Gastroesophageal sphincter (tissue), 4 donors: Measurements from ENCODE around the gene NRARP. TPM values are rescaled to one million over a fixed set of nuclear protein-coding genes. Genes with fewer than 3 reads are reported as not detected.
"Not testable (repeated sequence)": the region's sequence is repeated elsewhere in the genome, so short reads cannot be mapped to it uniquely, and the experiment has no call there.

Experiments used
- ATAC-seq: fragments of 150-250 bp; one replicate; pipeline ENCODE4 v1.9.1; 2016; ENCODE audit warnings: mild to moderate bottlenecking, moderate library complexity
- H3K27ac ChIP-seq, 4 donors: fragments of 200-600 bp; sonication (generic) in 3 of 4; 1 replicate in 3 of 4; 2 replicates in 1 of 4; pipeline ENCODE4 v1.5.1; 2016 to 2019
- H3K27me3 ChIP-seq: fragments of 200-600 bp; sonication (generic); one replicate; pipeline ENCODE4 v1.5.1; 2019
- H3K36me3 ChIP-seq, 2 donors: fragments of 200-600 bp; sonication (generic); one replicate each; pipeline ENCODE4 v1.5.1; 2019; ENCODE audit warnings: control low read depth in 1 of 2
- H3K4me1 ChIP-seq, 3 donors: fragments of 200-600 bp; sonication (generic); 1 replicate in 2 of 3; 2 replicates in 1 of 3; pipeline ENCODE4 v1.5.1; 2016 to 2019; ENCODE audit warnings: control low read depth in 2 of 3
- H3K4me3 ChIP-seq, 2 donors: fragments of 200-600 bp; sonication (generic); one replicate each; pipeline ENCODE4 v1.5.1; 2019; ENCODE audit warnings: mild to moderate bottlenecking in 1 of 2, moderate library complexity in 1 of 2
- H3K9me3 ChIP-seq, 3 donors: fragments of 200-600 bp; sonication (generic); one replicate each; pipeline ENCODE4 v1.5.1; 2017 to 2019; ENCODE audit warnings: control low read depth in 2 of 3
- CTCF ChIP-seq, 4 experiments: fragments of 200-600 bp in 2 of 4; fragments of 450-650 bp in 2 of 4; sonication (generic) in 1 of 4; IDR thresholded peaks; one replicate each; pipeline ENCODE4 v1.5.1; 2017 to 2019; ENCODE audit warnings: antibody characterized with exemption in 4 of 4, mild to moderate bottlenecking in 2 of 4, moderate library complexity in 2 of 4
- EP300 ChIP-seq: sonication (generic); formaldehyde crosslinking; IDR thresholded peaks from one replicate; pipeline ENCODE4 v1.6.1; 2017; ENCODE audit warnings: antibody characterized with exemption, mild to moderate bottlenecking
- POLR2A ChIP-seq, 2 donors: fragments of 450-650 bp; IDR thresholded peaks; one replicate each; pipeline ENCODE4 v1.6.1; 2017; ENCODE audit warnings: antibody characterized with exemption in 2 of 2, mild to moderate bottlenecking in 2 of 2, moderate library complexity in 1 of 2
- POLR2AphosphoS5 ChIP-seq: sonication (generic); formaldehyde crosslinking; IDR thresholded peaks from one replicate; pipeline ENCODE4 v1.6.1; 2017; ENCODE audit warnings: antibody characterized with exemption
- WGBS, 2 donors: methylation state at CpG; one replicate each; pipeline ENCODE4 v1.1.5; 2018; ENCODE audit warnings: low coverage in 1 of 2; 5-methylcytosine and 5-hydroxymethylcytosine counted together
- total RNA-seq, 4 donors: library from RNA; depleted of rRNA; stranded (reverse); fragments of >200 nt; gene quantifications; one replicate each; pipeline ENCODE4 v1.1.0, GENCODE V29; 2016

Gene NRARP
- total RNA-seq, 4 donors from 2014 or later = 3.8 to 11.3 (median 4.3) TPM

- WGBS, 2 donors = 73 to 88% methylated on average over 15 to 17 of the region's 21 CpGs
- H3K4me1 ChIP-seq = no peaks in the 10 kb centered on the region
- no peak overlapping the region for H3K27ac ChIP-seq
- TF ChIP-seq POLR2AphosphoS5 (no peak), EP300 (no peak), CTCF (IDR thresholded peaks at IDR 0.05) (no peak), POLR2A (IDR thresholded peaks at IDR 0.05) (no peak)
- H3K4me3 ChIP-seq = no peak overlapping the region
- H3K9me3 ChIP-seq = peaks cover 0 to 18% (median 2%) of the 10 kb centered on the region in 3 donors
- H3K27me3 ChIP-seq = no peaks in the 10 kb centered on the region
- ATAC-seq = no peak
- H3K36me3 ChIP-seq = peaks cover 0 to 23% of the 10 kb centered on the region in 2 donors
These were observed 31.1 kb upstream of the NRARP start for GRCh38 chr9:137333016-137333671.

GRCh38 chr9:137331929-137332328, 29.9 kb upstream of the NRARP start:
- no peak for ATAC-seq
- TF ChIP-seq POLR2A (IDR thresholded peaks at IDR 0.05) (no peak), EP300 (no peak), CTCF (IDR thresholded peaks at IDR 0.05) (no peak)
- Histone ChIP-seq H3K9me3 (peaks cover 0 to 8% (median 2%) of the 10 kb centered on the region in 3 donors), H3K36me3 (peaks cover 0 to 20% of the 10 kb centered on the region in 2 donors), H3K4me3 (no peak overlapping the region), H3K4me1 (no peaks in the 10 kb centered on the region), H3K27me3 (no peaks in the 10 kb centered on the region), H3K27ac (no peak overlapping the region)
- 93 to 94% methylated on average over 5 to 9 of the region's 9 CpGs for WGBS, 2 donors

- H3K9me3 ChIP-seq = peaks cover 0 to 2% (median 0%) of the 10 kb centered on the region in 3 donors
- peaks cover 0 to 11% of the 10 kb centered on the region in 2 donors for H3K36me3 ChIP-seq
- no peak for ATAC-seq
- H3K4me1 ChIP-seq = no peaks in the 10 kb centered on the region
- no peak overlapping the region for H3K27ac ChIP-seq
- no peak overlapping the region for H3K4me3 ChIP-seq
- 74 to 87% methylated on average over 3 to 6 of the region's 6 CpGs for WGBS, 2 donors
- H3K27me3 ChIP-seq = no peaks in the 10 kb centered on the region
- TF ChIP-seq EP300 = no peak
- TF ChIP-seq POLR2A (IDR thresholded peaks at IDR 0.05) = no peak
- TF ChIP-seq POLR2AphosphoS5 = no peak
- no peak for TF ChIP-seq CTCF (IDR thresholded peaks at IDR 0.05)
These were observed 28.6 kb upstream of the NRARP start for GRCh38 chr9:137330689-137331088.

- not testable (repeated sequence) for H3K27me3 ChIP-seq, H3K9me3 ChIP-seq, ATAC-seq, H3K27ac ChIP-seq, H3K36me3 ChIP-seq, H3K4me3 ChIP-seq, H3K4me1 ChIP-seq
- 50% methylated on average over 2 of the region's 26 CpGs; no CpG with 5 or more reads in 1 of the 2 donors for WGBS, 2 donors
These were observed 27.5 kb upstream of the NRARP start for GRCh38 chr9:137329590-137329989.

GRCh38 chr9:137327641-137328550, 25.8 kb upstream of the NRARP start:
- H3K4me3 ChIP-seq, H3K27ac ChIP-seq, ATAC-seq, H3K27me3 ChIP-seq, H3K4me1 ChIP-seq, H3K36me3 ChIP-seq, H3K9me3 ChIP-seq: not testable (repeated sequence)
- 72 to 73% methylated on average over 8 of the region's 8 CpGs for WGBS, 2 donors
